Activated B cell treated with CpG ODN at 0.5 μM for 24 hours (primary cell): Measurements from ENCODE around the gene SHISA4. TPM values are rescaled to one million over a fixed set of nuclear protein-coding genes. Genes with fewer than 3 reads are reported as not detected.
A peak's percentile ranks its signal among the peaks of the same experiment; 100 is the strongest.

ENCODE experiments used
- ATAC-seq: fragments of 200-7000 bp; cut with Tn5 transposase; one replicate; pipeline ENCODE4 v1.10.0; 2021; ENCODE audit warnings: low read depth, mild to moderate bottlenecking, moderate library complexity
- CTCF ChIA-PET: fragments of 350-600 bp; sonication (Branson Sonifier 250); formaldehyde crosslinking; loops from one replicate; lab custom pipeline; 2021; ENCODE audit warnings: antibody characterized with exemption; lab: Charles Lee
- POLR2A ChIA-PET: fragments of 350-600 bp; sonication (Branson Sonifier 250); formaldehyde crosslinking; loops from one replicate; lab custom pipeline; 2021; ENCODE audit warnings: antibody characterized with exemption; lab: Charles Lee
- DNase-seq: peaks from one replicate; pipeline ENCODE4 v3.0.0; 2022
- H3K27ac Mint-ChIP-seq: one replicate; pipeline ENCODE4 v1.8.0; 2020; ENCODE audit warnings: mixed read lengths
- H3K27me3 Mint-ChIP-seq: one replicate; pipeline ENCODE4 v1.8.0; 2021; ENCODE audit warnings: mixed read lengths
- H3K36me3 Mint-ChIP-seq: one replicate; pipeline ENCODE4 v1.8.0; 2021; ENCODE audit warnings: low read depth, mixed read lengths
- H3K4me1 Mint-ChIP-seq: one replicate; pipeline ENCODE4 v1.8.0; 2021; ENCODE audit warnings: mixed read lengths
- H3K4me3 Mint-ChIP-seq: one replicate; pipeline ENCODE4 v1.8.0; 2020; ENCODE audit warnings: mild to moderate bottlenecking, mixed read lengths
- H3K9me3 Mint-ChIP-seq: one replicate; pipeline ENCODE4 v1.8.0; 2020; ENCODE audit warnings: mixed read lengths
- CTCF ChIP-seq: fragments of 200-600 bp; IDR thresholded peaks from one replicate; pipeline ENCODE4 v1.8.0; 2022; ENCODE audit warnings: antibody characterized with exemption, mild to moderate bottlenecking
- intact Hi-C: fragments of 100-400 bp; cut with micrococcal nuclease; formaldehyde crosslinking; loops from one replicate; pipeline ENCODE4 v1.15.1; 2024
- total RNA-seq: library from RNA; stranded (reverse); gene quantifications from 2 replicates; pipeline ENCODE4 v1.2.3, GENCODE V29; 2022

The SHISA4 gene
- total RNA-seq, 1 donor from 2014 or later, result 0.35 TPM

GRCh38 chr1:201885531-201886075 is 3.1 kb upstream of the SHISA4 start:
- Mint-ChIP-seq H3K4me3 (no peak overlapping the region), H3K27me3 (peaks cover 29% of the 10 kb centered on the region), H3K9me3 (no peaks in the 10 kb centered on the region), H3K36me3 (no peaks in the 10 kb centered on the region), H3K4me1 (peaks cover 35% of the 10 kb centered on the region), H3K27ac (no peak overlapping the region)
- CTCF ChIA-PET, result interaction anchor here (1.0 to 1.7 kb wide), 3 partner anchors 8 to 86 kb away, joined by 3 to 7 read pairs (median 4); no protein-coding TSS in a partner anchor
- intact Hi-C loops, result no loop called here
- TF ChIP-seq CTCF, result no peak
- DNase-seq (no peak), ATAC-seq (no peak)
- POLR2A ChIA-PET, result no interaction called here

GRCh38 chr1:201886103-201886885 is 2.4 kb upstream of the SHISA4 start:
- H3K9me3 Mint-ChIP-seq, result no peaks in the 10 kb centered on the region
- peaks cover 35% of the 10 kb centered on the region for H3K27me3 Mint-ChIP-seq
- intact Hi-C loops, result no loop called here
- H3K4me3 Mint-ChIP-seq, result no peak overlapping the region
- DNase-seq (no peak), ATAC-seq (no peak)
- H3K4me1 Mint-ChIP-seq, result peaks cover 35% of the 10 kb centered on the region
- H3K36me3 Mint-ChIP-seq, result no peaks in the 10 kb centered on the region
- CTCF ChIA-PET, result interaction anchor here (1.0 to 1.7 kb wide), 3 partner anchors 8 to 86 kb away, joined by 3 to 7 read pairs (median 4); no protein-coding TSS in a partner anchor
- no peak for TF ChIP-seq CTCF
- POLR2A ChIA-PET, result interaction anchor here (0.6 kb wide), 1 partner anchor 18 kb away, joined by 3 read pairs; no protein-coding TSS in a partner anchor
- H3K27ac Mint-ChIP-seq, result peak overlapping the region; percentile 6

DNA sequence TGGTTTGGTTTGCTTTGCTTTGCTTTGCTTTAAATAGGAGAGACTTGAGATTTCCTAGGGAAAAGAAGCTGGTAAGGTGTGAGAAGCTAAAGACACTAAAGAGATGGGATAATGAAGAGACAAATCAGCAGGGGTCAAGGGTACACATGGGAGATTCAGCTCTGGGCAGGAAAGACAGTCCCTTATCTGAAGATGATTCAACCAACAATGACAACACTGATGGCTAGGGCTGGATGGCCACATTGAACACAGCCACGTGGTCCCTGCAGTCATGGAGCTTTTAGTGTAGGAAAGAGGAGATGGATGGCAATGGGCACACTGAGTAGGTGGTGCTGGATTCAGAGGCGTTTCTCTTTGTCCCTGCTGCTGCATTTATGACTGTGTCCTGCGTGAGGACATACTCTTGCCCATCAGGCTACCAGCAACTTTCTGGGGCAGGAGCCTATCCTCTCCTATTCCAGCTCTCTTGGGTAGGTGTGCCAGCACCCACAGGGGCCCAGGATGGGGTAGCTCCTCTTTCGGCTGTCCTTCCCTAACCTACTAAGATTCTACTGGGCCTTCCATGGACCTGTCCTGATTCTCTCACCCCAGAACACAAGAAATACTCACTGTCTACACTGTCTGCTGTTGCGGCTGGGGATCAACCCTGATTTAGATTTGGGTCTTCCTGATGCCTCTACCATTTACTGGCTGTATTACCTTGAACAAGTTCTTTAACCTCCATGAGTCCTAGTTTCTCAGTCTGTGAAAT is 1.4 kb upstream of the SHISA4 start:
- ATAC-seq (no peak), DNase-seq (no peak)
- Mint-ChIP-seq H3K27me3 (peaks cover 44% of the 10 kb centered on the region), H3K36me3 (no peaks in the 10 kb centered on the region), H3K9me3 (no peaks in the 10 kb centered on the region), H3K4me1 (peaks cover 30% of the 10 kb centered on the region), H3K4me3 (no peak overlapping the region), H3K27ac (no peak overlapping the region)
- CTCF ChIA-PET, result interaction anchor here (1.4 to 1.7 kb wide), 2 partner anchors 8 to 85 kb away, joined by 3 to 7 read pairs; no protein-coding TSS in a partner anchor
- POLR2A ChIA-PET, result interaction anchor here (0.6 kb wide), 1 partner anchor 93 kb away, joined by 4 read pairs; no protein-coding TSS in a partner anchor
- TF ChIP-seq CTCF, result no peak
- intact Hi-C loops, result no loop called here

DNA sequence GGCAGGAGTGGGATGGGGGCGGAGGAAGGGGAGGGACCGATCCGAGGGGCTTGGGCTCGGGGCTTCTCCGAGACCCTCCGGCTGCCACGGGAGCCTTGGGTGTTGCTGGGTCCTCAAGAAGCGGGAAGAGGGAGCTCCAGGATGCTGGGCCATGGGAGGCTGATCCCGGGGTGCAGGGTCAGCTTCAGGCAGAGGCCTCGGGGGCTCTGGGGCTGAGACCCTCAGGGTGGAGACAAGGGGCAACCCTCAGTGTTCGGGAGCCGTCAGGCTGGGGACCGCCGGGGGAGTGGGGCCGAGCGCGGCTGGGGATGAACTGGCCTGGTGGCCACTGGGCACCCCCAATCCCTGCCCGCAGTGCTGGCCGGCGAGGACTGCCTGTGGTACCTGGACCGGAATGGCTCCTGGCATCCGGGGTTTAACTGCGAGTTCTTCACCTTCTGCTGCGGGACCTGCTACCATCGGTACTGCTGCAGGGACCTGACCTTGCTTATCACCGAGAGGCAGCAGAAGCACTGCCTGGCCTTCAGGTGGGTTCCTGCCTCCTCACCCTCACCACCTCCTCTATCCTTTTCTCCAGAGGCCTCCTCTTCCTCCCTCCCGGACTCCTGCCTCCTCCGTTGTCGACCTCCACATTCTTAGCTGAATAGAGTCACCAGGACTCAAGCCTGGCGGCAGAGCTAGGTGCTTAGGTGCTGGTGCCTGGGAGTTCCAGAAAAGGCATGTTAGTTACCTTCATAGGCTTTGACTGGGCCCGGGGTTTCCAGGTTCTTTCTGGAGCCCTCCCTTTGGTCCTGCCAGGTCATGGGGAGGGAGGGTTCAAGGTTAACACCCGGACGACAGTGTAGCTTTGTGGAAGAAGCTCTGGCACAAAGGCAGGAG is 631 bp downstream of the SHISA4 start:
- TF ChIP-seq CTCF, result no peak
- intact Hi-C loops, result no loop called here
- Mint-ChIP-seq H3K4me1 (peaks cover 11% of the 10 kb centered on the region), H3K36me3 (no peaks in the 10 kb centered on the region), H3K27me3 (peaks cover 56% of the 10 kb centered on the region), H3K27ac (no peak overlapping the region), H3K4me3 (peak overlapping the region; percentile 67), H3K9me3 (no peaks in the 10 kb centered on the region)
- DNase-seq (no peak), ATAC-seq (no peak)
- CTCF ChIA-PET, result interaction anchor here (1.3 kb wide), 1 partner anchor 12 kb away, joined by 4 read pairs; no protein-coding TSS in a partner anchor
- POLR2A ChIA-PET, result no interaction called here
